Anterior cingulate cortex (tissue), 58 donors: ENCODE data around the gene NEDD8.

Experiments used
- DNase-seq, 58 donors: peaks; one replicate each; lab custom pipeline; 2025; lab: John Stamatoyannopoulos, UW

The NEDD8 gene

GRCh38 chr14:24232121-24232644 is at the start of gene NEDD8:
Gene NEDD8 (minus strand): TSS chr14:24232367. CDS start chr14:24232267, 100 bp downstream.
- peak; percentile 60 to 100 (median 93) for DNase-seq

- no peak for DNase-seq
Measured at GRCh38 chr14:24281636-24282035, 49.5 kb upstream of the NEDD8 start.

- DNase-seq: no peak
Measured at GRCh38 chr14:24280797-24281460, 48.8 kb upstream of the NEDD8 start.

DNA sequence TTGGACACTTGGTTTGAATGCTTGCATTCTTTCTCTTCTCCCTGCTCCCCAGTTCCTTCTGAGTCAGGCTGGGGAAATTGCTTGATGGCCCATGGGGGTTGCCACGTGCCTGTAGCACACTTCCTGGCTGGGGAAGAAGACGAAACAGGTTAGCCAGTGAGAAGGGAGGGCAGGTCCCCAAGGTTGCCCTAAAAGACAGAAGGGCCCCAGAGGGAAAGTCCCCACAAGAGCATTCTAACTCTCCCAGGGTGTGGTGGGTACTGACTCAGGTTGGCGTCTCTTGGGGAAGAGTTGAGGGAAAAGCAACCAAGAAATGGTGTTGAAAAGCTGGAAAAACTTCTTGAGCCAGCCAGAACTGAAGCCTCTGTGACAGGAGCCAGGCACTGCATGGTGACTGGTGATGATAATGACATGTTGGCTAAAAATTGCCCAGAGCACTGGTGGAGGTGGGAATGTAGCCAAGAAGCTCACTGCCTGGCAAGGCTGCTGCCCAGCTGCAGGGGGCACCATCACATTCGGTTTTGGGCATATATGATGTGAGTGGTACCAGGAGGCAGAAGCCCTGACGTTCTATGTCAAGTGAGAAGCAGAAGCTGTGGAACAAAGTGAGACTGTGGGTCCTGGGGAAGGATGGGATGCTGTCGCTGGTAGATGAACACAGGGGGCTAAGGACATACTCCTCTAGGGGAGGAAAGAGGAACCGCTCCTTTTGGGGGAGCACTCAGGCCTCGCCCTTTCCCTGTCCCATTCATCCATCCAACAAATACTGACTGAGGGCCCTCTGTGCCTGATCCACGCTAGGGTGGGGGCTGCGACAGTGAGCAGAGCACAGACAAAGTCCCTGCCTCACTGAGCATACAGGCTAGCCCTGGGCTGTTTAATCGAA is 47.4 kb upstream of the NEDD8 start:
- DNase-seq: peak in 30 of 58 donors; percentile 6 to 59 (median 26)

- no peak for DNase-seq
Measured at GRCh38 chr14:24278424-24278823, 46.3 kb upstream of the NEDD8 start.

GRCh38 chr14:24277606-24278321 is 45.6 kb upstream of the NEDD8 start:
- peak in 10 of 58 donors; percentile 8 to 33 (median 16) for DNase-seq

GRCh38 chr14:24277071-24277470 is 44.9 kb upstream of the NEDD8 start:
- no peak for DNase-seq

- peak in 3 of 58 donors; percentile 7 to 33 (median 21) for DNase-seq
Measured at GRCh38 chr14:24274101-24274543, 42.0 kb upstream of the NEDD8 start.

DNA sequence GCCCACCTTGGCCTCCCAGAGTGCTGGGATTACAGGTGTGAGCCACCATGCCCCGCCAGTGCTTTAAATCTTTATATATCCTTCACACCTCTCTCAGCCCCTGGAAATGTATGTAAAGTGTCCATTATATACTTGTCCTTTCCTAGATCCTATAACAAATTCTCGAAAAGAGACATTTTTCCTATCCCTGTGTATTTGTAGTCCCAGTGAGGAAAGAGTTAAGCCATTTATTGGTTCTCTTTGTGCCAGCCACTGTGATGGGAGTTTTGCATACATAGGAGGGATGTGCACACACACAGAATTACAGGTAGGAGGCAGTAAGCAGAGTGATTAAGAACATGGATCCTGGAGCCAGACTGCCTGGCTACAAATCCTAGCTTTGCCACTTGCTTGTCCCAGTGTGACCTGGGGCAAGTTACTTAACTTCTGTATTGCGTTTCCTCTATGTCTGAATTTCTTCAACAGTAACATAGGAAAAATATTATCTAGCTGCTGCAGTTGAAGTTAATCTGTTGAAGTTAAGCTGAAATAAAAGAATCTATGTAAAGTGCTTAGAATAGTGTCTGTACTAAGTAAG is 41.3 kb upstream of the NEDD8 start:
- no peak for DNase-seq

DNA sequence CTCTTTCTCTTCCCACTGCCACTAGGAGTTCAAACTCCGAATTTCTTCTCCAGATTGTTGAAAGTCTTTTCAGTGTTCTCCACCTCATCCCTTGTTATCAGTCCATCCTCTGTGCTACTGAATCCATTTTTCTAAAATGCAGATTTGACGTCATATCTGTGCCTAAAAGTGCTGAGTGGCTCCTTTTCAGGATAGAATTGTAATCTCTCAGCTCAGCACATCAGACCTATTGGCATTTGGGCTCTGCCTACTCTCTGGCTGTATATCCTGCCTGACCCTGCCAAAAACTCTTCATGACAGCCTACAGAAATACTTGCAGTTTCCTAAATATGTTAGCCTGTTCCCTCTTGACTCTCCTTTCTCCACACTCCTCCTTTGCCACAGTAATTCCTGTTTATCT is 40.3 kb upstream of the NEDD8 start:
- no peak for DNase-seq

- DNase-seq: no peak
Measured at GRCh38 chr14:24271834-24272263, 39.7 kb upstream of the NEDD8 start.

DNA sequence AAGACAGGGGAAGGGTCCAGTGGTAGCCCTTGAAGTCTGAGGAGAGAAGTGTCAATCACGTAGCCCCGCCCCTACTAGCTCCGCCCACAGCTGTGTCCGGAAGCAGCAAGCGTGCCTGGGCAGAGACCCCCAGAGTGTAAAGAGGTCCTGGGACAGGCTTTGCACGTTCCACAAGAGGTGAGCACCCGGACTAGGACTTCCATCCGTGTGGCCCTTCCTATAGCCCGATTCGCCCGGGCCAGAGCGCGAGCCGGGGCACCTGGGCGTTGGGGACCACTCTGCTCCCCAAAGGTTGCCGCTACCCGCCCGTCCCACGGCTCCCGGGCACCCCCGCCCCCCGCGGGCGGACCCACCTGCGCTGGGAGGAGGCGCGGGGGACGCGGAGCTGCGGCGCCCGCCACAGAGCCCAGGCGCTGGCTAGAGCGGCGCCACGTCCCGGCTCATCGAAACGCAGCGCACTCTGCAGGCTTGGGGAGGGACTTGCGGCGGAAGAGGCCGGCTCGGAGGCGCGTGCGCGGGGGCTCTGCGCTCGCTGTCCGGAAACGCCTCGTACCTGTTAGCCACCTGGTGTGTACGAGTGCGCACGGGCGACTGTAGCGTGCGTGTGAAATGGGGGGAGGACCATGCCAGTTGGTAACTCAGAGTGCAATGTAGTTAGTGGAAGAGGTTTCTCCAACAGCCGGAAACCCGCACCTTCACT is 39.1 kb upstream of the NEDD8 start, which contains the start of gene RABGGTA:
Gene RABGGTA, minus strand, starts transcription at position 464 of the 700 bp plus-strand sequence. CDS start 482 bp downstream, outside the sequence.
- peak; percentile 9 to 89 (median 70) for DNase-seq

DNA sequence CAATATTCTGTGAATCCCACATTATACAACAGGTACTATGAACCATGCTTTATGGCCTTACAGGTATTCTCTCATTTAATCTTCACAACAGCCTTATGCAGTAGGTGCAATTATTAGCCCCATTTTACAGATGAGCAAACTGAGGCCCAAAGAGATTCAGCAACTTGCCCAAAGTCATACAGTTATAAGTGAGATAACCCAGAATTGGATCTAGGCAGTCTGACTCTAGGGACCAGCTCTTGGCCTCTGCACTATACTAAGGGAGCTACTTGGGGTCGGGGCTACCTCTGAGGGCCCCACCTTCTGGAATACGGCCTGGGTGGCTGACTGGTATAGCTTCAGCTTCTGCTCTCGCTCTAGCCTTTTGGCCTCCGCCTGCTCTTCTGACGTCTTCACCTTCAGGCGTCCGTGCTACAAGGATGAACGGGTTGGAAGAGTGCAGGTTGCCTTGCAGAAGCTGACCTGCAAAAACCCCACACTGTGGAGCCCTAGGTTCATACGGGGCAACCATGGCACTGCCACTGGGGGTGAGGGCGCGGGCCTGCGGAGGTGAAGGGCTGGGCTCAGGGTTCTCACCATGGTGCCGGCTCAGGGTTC is 38.5 kb upstream of the NEDD8 start:
- DNase-seq: peak in 1 of 58 donors; percentile 30

DNA sequence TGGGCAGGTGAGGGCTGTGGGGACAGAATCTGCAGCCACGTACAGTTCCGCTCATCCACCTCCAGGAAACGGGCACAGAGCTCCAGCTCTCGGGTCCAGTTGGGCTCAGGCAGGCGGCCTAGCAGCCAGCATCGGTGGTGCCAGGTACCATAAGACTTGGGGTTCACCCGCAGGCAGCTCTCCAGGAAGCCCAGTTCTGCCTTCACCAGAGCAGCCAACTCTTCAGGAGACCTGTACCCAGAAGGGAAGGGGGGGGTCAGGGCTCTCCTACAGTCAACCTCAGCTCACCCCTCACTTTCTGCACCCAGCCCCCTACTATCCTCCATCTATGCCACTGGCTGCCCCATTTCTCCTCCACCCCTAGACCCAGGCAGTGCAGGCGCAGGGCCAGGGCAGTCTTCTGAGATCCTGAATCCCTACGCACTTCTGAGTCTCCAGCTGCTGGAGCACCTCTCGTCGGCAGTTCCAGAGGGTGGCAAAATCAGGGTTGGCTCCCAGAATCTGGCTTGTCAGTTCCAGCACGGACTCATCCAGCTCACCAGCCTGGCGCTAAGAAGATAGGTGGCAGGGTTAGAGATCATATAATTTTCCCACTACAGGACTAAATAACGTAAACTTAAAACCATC is 37.9 kb upstream of the NEDD8 start:
- DNase-seq: no peak

DNA sequence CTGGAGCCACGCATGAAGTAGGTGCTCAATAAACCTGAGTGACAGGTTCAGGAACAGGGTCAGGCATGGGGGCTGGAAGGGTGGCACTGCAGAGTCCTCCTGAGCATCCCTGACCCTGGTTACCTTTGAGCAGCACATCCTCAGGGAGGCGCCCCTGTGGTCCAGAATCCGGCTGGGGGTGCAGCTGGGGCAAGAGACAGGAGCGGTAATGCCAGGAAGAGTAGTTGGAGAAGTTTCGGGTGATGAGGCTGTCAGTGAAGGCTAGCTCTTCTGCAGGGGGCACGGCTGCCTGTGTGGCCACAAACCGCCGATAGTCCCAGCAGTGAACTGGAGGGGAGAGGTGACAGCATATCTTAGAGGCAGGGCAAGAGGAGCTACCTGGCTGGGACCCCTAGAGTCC is 37.2 kb upstream of the NEDD8 start:
- no peak for DNase-seq

GRCh38 chr14:24268225-24268624 is 36.1 kb upstream of the NEDD8 start:
- DNase-seq: no peak

DNA sequence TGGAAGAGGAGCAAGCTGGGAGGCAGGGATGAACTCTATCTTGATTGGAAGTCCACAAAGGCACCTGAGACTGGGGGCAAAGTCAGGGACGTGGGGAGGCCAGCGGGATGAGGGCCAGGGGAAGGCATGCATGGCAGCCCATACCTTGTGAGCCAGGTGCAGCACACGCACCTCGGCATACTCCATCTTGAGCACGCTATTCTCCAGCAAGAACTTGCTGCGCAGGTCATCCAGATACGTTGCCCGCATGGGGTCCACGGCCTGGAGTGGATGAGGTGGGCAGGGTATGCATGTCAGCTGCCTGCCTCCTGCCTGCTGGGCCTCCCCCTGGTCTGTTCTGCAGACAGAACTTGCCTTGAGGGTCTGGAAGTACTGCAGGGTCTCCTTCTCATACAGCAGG is 35.3 kb upstream of the NEDD8 start:
- no peak for DNase-seq
